Measurements from ENCODE around the gene PHACTR4. TPM values are rescaled to one million over a fixed set of nuclear protein-coding genes. Genes with fewer than 3 reads are reported as not detected.
"Not testable (repeated sequence)": the region's sequence is repeated elsewhere in the genome, so short reads cannot be mapped to it uniquely, and the experiment has no call there.

Gene PHACTR4
- total RNA-seq, 1 experiment from 2014 or later = 9.1 TPM

DNA sequence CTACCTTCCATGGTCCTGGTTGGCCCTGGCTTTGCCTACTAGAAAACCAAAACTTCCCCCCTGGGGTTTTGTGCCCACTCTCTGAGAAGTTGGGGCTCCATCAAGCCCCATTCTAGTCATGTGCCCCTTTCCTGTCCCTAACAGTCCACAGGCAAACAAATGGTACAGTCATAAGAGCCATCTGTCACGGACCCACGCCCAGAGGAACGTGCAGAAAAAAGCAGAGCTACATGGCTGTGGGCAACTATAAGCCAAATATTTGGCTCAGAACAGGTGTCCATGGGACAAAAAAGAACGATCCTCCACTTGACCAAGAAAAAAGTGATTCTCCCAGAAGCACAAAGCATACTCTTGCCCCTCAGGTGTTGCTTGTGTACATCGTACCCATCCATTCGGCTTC lies 168.7 kb downstream of the PHACTR4 start:
- ChIA-PET CTCF (interaction anchor here (0.5 to 0.6 kb wide), 2 partner anchors 110 to 192 kb away, joined by 3 read pairs; partner anchors contain the start of gene RNU11), POLR2A (ENCODE audit: unreplicated experiment) (no interaction called here)
- ATAC-seq (no peak), DNase-seq (no peak)
- Histone ChIP-seq H3K4me1 (ENCODE audit: insufficient read depth, low read length) (no peaks in the 10 kb centered on the region), H3K79me2 (ENCODE audit: low read length) (no peaks in the 10 kb centered on the region), H2AFZ (ENCODE audit: low read length) (no peak overlapping the region), H3K9me2 (replicated peaks; ENCODE audit: low read length) (no peaks in the 10 kb centered on the region), H3K27ac (ENCODE audit: low read length) (no peak overlapping the region), H3K4me2 (ENCODE audit: low read length) (no peak overlapping the region), H3K4me3 (ENCODE audit: low read length) (no peak overlapping the region), H3K9ac (ENCODE audit: low read length) (no peak overlapping the region), H3F3A (ENCODE audit: low read length, unreplicated experiment) (peaks cover 9% of the 10 kb centered on the region), H4K20me1 (ENCODE audit: low read length) (no peaks in the 10 kb centered on the region), H3K27me3 (ENCODE audit: low read length) (no peaks in the 10 kb centered on the region), H3K9me3 (ENCODE audit: low read length) (no peaks in the 10 kb centered on the region), H3K36me3 (ENCODE audit: low read depth, low read length) (peaks cover 37% of the 10 kb centered on the region)
- TSS peak; percentile 75 for BruUV-seq (replicated peaks)
- TF ChIP-seq EZH2phosphoT487 (IDR thresholded peaks at IDR 0.05; ENCODE audit: borderline replicate concordance, low read length) (no peak), EZH2 (IDR thresholded peaks at IDR 0.05; ENCODE audit: low read length, unreplicated experiment) (no peak)
- TF ChIP-seq, protein P1, sequence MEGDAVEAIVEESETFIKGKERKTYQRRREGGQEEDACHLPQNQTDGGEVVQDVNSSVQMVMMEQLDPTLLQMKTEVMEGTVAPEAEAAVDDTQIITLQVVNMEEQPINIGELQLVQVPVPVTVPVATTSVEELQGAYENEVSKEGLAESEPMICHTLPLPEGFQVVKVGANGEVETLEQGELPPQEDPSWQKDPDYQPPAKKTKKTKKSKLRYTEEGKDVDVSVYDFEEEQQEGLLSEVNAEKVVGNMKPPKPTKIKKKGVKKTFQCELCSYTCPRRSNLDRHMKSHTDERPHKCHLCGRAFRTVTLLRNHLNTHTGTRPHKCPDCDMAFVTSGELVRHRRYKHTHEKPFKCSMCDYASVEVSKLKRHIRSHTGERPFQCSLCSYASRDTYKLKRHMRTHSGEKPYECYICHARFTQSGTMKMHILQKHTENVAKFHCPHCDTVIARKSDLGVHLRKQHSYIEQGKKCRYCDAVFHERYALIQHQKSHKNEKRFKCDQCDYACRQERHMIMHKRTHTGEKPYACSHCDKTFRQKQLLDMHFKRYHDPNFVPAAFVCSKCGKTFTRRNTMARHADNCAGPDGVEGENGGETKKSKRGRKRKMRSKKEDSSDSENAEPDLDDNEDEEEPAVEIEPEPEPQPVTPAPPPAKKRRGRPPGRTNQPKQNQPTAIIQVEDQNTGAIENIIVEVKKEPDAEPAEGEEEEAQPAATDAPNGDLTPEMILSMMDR (conservative IDR thresholded peaks at IDR 0.05; ENCODE audit: low read depth, low read length) = no peak
- intact Hi-C loops (cut with micrococcal nuclease) = no loop called here

DNA sequence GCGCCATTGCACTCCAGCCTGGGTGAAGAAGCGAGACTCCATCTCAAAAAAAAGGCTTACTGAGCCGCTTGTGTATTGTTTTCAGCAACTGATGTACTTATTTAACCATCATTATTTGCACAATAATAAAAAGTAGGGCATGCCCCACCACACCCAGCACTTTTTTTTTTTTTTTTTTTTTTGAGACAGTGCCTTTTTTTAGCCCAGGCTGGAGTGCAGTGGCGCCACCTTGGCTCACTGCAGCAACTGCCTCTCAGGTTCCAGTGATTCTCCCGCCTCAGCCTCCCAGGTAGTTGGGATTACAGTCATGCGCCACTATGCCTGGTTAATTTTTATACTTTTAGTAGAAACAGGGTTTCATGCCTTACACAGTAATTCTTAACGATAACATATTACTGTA lies 171.1 kb downstream of the PHACTR4 start:
- no peak overlapping the region for H3K27ac ChIP-seq (ENCODE audit: low read length)
- ChIA-PET CTCF (no interaction called here), POLR2A (ENCODE audit: unreplicated experiment) (no interaction called here)
- ATAC-seq = peak; percentile 56
- H4K20me1 ChIP-seq (ENCODE audit: low read length) = no peaks in the 10 kb centered on the region
- intact Hi-C loops (cut with micrococcal nuclease) = no loop called here
- no peak overlapping the region for H2AFZ ChIP-seq (ENCODE audit: low read length)
- no peak for TF ChIP-seq EZH2phosphoT487 (IDR thresholded peaks at IDR 0.05; ENCODE audit: borderline replicate concordance, low read length)
- TF ChIP-seq, protein P1 (conservative IDR thresholded peaks at IDR 0.05; ENCODE audit: low read depth, low read length) = peak; percentile 59
- TF ChIP-seq EZH2 (IDR thresholded peaks at IDR 0.05; ENCODE audit: low read length, unreplicated experiment) = no peak
- no peaks in the 10 kb centered on the region for H3K4me1 ChIP-seq (ENCODE audit: insufficient read depth, low read length)
- peak; percentile 46 for DNase-seq
- no peak overlapping the region for H3K4me3 ChIP-seq (ENCODE audit: low read length)
- no peak overlapping the region for H3K9ac ChIP-seq (ENCODE audit: low read length)
- H3F3A ChIP-seq (ENCODE audit: low read length, unreplicated experiment) = peaks cover 9% of the 10 kb centered on the region
- H3K27me3 ChIP-seq (ENCODE audit: low read length) = no peaks in the 10 kb centered on the region
- no TSS peak for BruUV-seq (replicated peaks)
- H3K4me2 ChIP-seq (ENCODE audit: low read length) = no peak overlapping the region
- no peaks in the 10 kb centered on the region for H3K79me2 ChIP-seq (ENCODE audit: low read length)
- peaks cover 23% of the 10 kb centered on the region for H3K36me3 ChIP-seq (ENCODE audit: low read depth, low read length)
- no peaks in the 10 kb centered on the region for H3K9me3 ChIP-seq (ENCODE audit: low read length)
- H3K9me2 ChIP-seq (replicated peaks; ENCODE audit: low read length) = no peaks in the 10 kb centered on the region

DNA sequence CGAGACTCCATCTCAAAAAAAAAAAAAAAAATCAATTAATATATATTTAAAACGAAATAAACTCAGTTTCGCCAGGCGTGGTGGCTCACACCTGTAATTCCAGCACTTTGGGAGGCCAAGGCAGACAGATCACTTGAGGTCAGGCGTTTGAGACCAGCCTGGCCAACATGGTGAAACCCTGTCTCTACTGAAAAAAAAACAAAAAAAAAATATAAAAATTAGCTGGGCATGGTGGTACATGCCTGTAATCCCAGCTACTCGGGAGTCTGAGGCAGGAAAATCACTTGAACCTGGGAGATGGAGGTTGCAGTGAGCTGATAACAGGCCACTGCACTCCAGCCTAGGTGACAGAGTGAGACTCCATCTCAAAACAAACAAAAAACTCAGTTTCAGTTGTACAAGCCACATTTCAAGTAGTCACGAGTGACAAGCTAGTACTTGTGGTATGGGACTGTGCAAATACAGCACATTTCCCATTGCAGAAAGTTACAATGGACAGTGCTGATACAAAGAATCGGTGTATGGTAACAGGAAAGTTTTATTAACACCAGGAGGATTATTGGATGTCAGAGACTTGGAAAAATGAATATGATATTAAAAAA lies 172.0 kb downstream of the PHACTR4 start:
- H3F3A ChIP-seq (ENCODE audit: low read length, unreplicated experiment); H3K4me3 ChIP-seq (ENCODE audit: low read length); H3K4me2 ChIP-seq (ENCODE audit: low read length); BruUV-seq (replicated peaks); H4K20me1 ChIP-seq (ENCODE audit: low read length); H2AFZ ChIP-seq (ENCODE audit: low read length); H3K79me2 ChIP-seq (ENCODE audit: low read length); H3K4me1 ChIP-seq (ENCODE audit: insufficient read depth, low read length); CTCF ChIA-PET; intact Hi-C loops (cut with micrococcal nuclease); DNase-seq; H3K9me3 ChIP-seq (ENCODE audit: low read length); ATAC-seq; H3K27me3 ChIP-seq (ENCODE audit: low read length); H3K27ac ChIP-seq (ENCODE audit: low read length); H3K9ac ChIP-seq (ENCODE audit: low read length); H3K9me2 ChIP-seq (replicated peaks; ENCODE audit: low read length): not testable (repeated sequence)
- POLR2A ChIA-PET (ENCODE audit: unreplicated experiment) = interaction anchor here (0.6 kb wide), 1 partner anchor 25 kb away, joined by 7 read pairs; no protein-coding TSS in a partner anchor
- H3K36me3 ChIP-seq (ENCODE audit: low read depth, low read length) = peaks cover 14% of the 10 kb centered on the region
